GM18526 (cell line): ENCODE data around the gene OLFML3.

ENCODE experiments used
- POLR2A ChIP-seq: IDR thresholded peaks from 3 replicates; pipeline ENCODE4 v1.6.1; 2011; ENCODE audit not compliant: insufficient read length; ENCODE audit errors: extremely low read depth

The OLFML3 gene

DNA sequence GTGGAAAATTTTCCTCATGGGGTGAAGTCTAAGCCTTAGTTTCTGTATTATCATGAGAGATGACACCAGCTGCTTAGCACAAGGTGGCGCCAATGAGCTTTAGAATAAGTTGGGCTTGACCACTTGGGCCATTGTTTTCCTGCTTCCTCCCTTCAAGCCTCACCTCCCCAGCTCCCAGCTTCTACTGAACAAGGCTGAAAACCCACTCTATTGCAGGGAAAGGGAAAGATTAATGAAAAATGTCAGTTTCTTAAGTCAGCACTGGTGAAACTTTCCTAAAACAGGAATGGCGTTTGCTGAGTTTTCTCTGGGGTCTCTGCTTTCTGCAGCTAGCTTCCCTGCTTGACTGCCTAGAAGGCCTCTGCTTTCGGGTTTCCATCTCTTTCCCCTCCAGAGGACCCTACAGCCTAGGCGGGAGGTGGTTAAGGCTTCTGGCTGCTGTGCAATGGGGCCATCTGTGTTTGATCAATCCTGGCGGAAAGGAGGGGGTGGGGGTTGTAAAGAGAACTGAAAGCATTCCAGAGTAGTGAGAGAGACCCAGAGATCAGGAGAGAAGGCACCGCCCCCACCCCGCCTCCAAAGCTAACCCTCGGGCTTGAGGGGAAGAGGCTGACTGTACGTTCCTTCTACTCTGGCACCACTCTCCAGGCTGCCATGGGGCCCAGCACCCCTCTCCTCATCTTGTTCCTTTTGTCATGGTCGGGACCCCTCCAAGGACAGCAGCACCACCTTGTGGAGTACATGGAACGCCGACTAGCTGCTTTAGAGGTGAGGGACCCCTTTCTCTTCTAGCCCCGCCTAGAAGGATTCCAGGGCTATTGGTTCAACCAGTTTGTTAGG is at the start of gene OLFML3:
OLFML3 (plus strand) TSS at position 612 of the 840 bp plus-strand sequence; CDS start at position 655, 43 bp downstream.
- no peak for TF ChIP-seq POLR2A

GRCh38 chr1:113929750-113930498 is 49.4 kb upstream of the OLFML3 start:
- no peak for TF ChIP-seq POLR2A

DNA sequence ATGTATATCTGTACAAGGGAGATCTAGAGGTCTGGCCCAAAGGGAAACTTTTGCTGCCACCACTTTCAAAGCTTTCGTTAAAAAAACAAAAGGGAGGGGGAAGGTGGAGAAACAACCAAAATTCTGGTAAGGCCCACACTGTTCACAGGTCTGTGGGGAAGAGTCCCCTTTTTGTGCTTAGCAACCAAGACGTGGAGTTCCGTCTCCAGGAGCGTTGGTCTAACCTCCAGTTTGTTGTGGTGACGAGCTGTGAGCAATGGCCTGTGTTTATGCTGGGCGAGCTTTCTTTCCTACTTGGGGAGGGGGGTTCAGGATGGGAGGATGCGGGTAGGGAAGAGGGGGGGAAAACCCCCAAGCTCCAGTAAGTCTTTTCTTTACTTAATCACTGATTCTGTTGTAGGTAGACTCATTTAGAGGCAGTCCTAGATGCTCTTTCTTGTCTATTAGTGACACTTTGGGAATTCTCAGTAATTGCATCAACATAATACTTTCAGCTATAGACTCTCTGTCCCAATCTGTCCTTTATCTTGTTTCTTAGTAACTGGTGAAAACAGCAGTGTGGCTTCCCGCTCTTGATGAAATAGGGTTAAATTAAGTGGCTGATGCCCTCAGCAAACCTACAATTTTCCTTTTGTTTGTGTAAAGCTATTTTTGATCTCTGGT is 48.6 kb upstream of the OLFML3 start:
- TF ChIP-seq POLR2A, result no peak

DNA sequence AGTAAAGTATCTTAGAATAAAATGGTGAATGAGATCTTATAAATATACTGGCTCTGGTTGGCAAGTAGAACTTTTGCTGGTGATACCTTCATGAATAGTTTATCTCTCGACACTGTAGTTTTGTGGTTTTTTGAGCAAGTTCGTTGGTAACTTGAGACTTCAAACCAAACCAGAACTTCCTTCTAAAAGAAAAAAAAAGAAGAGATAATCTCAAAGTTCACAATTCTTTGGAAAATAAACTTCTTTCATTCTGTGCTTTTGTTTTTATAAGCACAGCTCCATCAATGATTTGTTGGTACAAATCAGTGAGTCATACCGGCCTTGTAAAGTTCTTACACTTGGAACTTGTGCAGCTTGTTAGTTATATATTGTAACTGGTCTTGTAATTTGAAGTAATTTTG is 47.8 kb upstream of the OLFML3 start:
- no peak for TF ChIP-seq POLR2A

DNA sequence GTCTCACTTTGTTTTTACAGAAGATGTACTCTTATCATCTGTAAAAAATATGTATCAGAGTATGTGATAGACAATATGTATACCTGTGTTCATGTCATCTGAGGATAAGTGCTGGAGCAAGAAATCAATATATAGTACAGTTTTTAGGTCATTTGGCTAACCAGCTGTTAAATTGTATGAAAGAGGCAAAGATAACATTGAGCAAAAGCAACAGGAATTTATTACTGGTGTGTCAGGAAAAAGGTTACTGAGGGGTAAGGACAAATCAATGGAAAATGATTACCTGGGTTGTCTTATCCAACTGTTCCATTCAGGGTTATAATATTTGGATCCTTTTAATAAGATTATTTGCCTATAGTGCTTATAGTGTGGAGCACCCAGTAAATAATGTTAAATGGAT is 45.3 kb upstream of the OLFML3 start:
- no peak for TF ChIP-seq POLR2A

DNA sequence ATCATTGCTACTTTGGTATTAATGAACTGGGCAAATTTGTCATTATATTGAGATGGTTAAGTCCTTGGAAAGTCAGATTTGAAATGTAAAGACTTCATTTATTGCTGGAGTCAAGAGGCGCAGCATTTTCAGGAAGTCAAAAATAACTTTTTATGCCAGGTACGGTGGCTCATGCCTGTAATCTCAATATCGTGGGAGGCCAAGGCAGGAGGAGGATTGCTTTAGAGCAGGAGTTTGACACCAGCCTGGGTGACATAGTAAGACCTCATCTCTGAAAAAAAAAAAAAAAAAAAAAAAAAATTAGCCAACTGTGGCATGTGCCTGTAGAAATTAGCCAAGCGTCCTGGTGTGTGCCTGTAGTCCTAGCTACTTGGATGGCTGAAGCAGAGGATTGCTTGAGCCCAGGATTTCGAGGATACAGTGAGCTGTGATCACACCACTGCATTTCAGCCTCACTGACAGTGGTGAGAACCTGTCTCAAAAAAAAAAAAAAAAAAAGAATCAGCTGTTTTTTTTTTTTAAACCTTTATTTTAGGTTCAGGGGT is 44.7 kb upstream of the OLFML3 start:
- no peak for TF ChIP-seq POLR2A

DNA sequence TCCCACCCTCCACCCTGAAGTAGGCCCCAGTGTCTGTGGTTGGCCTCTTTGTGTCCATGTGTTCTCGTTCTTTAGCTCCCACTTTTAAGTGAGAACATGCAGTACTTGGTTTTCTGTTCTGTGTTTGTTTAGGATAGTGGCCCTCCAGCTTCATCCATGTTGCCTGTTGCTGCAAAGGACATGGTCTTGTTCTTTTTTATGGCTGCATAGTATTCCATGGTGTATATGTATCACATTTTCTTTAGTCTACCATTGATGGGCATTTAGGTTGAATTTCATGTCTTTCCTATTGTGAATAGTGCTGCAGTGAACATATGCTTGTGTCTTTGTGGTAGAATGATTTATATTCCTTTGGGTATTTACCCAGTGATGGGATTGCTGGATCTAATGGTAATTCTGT is 44.1 kb upstream of the OLFML3 start:
- TF ChIP-seq POLR2A, result no peak

DNA sequence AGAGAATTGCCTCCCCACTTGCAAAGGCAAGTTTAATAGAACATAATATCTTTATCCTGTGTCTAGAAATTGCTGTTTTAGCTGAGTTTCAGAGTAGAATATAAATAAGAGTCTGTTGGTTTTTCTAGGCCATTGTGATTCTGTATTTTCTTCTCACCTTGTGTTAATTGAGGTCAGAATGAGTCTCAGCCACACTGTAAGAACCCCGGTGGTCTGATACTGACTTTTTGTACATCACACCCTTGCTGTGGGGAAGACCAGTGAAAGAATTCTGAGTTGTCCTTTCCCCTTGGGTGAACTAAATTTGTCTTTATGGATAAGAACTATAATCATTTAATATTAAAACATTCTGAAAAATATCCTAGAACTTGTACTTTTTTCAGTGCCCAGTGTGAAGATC is 43.3 kb upstream of the OLFML3 start:
- no peak for TF ChIP-seq POLR2A

DNA sequence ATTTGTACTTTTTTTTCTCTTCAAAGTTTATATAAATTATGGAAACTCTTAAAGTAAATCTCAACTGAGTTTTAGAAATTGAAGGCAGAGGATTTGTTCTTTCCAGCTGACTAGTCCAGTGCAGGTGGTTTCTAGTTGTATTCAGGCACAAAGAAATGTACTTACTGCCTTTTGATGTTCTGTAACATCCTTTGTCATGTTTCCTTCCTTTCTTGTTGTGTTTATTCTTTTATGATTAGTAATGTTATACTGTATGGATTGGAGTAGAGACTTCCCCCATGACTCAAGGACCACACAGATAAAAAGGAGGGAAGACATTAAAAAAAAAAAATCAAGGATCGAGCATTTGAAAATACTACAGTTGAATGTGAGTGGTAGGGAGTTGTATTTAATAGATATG is 42.1 kb upstream of the OLFML3 start:
- TF ChIP-seq POLR2A, result no peak

DNA sequence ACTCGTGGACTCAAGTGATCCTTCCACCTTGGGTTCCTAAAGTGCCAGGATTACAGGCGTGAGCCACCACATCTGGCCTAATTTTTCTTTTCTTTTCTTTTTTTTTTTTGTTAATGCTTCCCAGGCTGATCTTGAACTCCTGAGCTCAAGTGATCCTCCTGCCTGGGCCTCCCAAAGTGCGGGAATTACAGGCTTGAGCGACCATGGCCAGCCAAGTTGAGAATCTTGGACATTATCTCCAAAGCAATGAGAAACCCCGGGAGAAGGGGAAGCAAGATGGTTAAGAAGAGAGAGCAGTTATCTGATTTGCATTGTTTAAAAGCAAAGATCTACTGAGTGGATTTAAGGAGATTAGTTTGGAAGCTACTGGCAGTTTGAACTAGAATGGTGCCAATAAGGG is 41.1 kb upstream of the OLFML3 start:
- no peak for TF ChIP-seq POLR2A

GRCh38 chr1:113940365-113941244 is 38.7 kb upstream of the OLFML3 start:
- TF ChIP-seq POLR2A, result no peak

GRCh38 chr1:113941245-113941559 is 38.1 kb upstream of the OLFML3 start:
- TF ChIP-seq POLR2A, result no peak

DNA sequence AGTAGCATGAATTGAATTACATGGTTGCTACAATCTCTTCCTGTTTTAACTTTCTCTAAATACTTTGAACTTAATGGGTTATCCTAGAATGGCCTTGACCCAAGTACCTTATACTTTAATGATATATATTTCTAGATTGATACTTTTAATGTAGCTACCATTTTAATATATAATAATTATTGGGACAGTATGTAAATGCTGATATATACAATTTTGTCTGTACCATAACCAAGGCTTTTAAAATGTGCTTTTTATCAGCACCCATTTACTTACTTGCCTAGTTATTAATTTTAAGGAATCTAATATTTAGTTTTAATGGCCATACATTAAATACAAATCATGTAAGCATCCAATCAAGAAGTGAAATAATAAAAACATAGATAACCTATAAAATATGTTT is 36.7 kb upstream of the OLFML3 start:
- no peak for TF ChIP-seq POLR2A

- TF ChIP-seq POLR2A, result no peak
Measured at GRCh38 chr1:113943028-113943811, 36.1 kb upstream of the OLFML3 start.

DNA sequence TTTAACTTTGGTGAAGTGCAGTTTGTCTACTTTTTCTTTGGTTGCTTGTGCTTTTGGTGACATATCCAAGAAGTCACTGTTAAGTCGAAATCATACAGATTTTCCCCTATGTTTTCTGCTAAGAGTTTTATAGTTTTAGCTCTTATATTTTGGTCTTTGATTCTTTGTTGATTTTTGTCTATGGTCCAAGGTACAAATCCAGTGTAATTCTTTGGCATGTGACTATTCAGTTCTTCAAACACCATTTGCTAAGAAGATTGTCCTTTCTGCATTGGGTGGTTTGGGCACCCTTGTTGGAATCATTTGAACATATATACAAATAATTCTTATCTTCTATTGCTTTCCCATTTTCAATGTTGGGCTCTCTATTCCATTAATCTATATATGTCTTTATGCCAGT is 33.9 kb upstream of the OLFML3 start:
- TF ChIP-seq POLR2A, result no peak

DNA sequence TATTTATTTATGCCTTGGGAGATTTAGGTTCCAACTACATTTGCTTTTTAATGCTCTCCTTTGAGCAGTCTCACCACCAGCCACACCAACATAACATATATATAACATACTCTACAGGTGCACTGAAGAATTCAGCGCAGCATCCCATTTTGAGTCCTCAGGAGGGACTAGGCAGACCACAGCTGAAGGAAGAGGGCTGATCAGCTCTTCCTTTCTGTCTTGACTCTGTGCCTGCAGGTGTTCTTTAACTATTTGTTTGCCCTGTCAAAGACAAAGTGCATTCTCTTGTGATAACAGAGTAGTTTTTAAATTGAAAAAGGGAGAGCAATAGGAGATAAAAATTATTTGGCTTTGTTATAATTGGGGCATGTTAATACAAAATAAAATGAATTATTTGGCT is 33.2 kb upstream of the OLFML3 start:
- no peak for TF ChIP-seq POLR2A
